ENCODE measurements around the gene MYBL2. TPM values are rescaled to one million over a fixed set of nuclear protein-coding genes. Genes with fewer than 3 reads are reported as not detected.
A peak's percentile ranks its signal among the peaks of the same experiment; 100 is the strongest.
"Not testable (repeated sequence)": the region's sequence is repeated elsewhere in the genome, so short reads cannot be mapped to it uniquely, and the experiment has no call there.

The MYBL2 gene
- 0.44 TPM for total RNA-seq
- long read RNA-seq, partial matches to known transcripts, result 0 of 1 reads
- long read RNA-seq, other reads (novel, unspliced or antisense), result 0 of 1 reads

DNA sequence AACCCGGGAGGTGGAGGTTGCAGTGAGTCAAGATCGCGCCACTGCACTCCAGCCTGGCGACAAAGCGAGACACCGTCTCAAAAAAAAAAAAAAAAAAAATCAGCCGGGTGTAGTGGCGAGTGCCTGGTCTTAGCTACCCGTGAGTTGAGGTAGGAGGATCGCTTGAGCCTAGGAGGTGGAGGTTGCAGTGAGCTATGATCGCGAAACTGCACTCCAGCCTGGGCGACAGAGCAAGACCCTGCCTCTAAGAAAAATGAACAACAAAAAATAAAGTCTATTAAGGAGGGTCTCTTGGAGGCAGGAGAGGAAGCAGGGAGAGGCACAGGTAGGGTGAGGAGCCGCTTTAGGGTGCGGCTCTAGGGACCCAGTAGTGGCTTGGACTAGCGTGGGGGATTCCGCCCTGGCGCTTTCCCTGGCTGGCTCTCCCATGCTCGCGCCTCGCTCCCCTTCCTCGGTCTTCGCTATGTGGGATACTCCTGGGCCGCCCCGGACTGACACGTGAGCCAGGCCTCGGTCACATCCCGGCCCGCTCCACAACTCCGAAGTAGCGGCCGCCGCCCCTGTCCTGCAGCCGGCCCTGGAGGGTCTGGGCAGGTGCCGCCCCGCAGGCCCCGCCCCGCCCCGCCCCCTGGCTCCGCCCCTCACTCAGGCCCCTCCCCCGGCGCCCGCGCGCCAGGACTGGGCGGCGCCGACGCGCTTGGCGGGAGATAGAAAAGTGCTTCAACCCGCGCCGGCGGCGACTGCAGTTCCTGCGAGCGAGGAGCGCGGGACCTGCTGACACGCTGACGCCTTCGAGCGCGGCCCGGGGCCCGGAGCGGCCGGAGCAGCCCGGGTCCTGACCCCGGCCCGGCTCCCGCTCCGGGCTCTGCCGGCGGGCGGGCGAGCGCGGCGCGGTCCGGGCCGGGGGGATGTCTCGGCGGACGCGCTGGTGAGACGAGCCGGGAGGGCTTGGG, at the start of gene MYBL2:
MYBL2 (plus strand) TSS at position 739 of the 953 bp plus-strand sequence; CDS start at position 909, 170 bp downstream.
- Histone ChIP-seq H3K27ac (replicated peaks) (no peak within 1 kb of the TSS), H3K4me3 (peak within 1 kb of the TSS; percentile 47), H3K27me3 (ENCODE audit: low read depth) (peaks cover 90% of the 10 kb centered on the region), H3K4me1 (peaks cover 16% of the 10 kb centered on the region), H3K36me3 (no peaks in the 10 kb centered on the region), H3K9me3 (replicated peaks) (no peaks in the 10 kb centered on the region)
- DNase-seq, result peak; percentile 28
- intact Hi-C loops (cut with micrococcal nuclease), result no loop called here
- TF ChIP-seq, protein P1, sequence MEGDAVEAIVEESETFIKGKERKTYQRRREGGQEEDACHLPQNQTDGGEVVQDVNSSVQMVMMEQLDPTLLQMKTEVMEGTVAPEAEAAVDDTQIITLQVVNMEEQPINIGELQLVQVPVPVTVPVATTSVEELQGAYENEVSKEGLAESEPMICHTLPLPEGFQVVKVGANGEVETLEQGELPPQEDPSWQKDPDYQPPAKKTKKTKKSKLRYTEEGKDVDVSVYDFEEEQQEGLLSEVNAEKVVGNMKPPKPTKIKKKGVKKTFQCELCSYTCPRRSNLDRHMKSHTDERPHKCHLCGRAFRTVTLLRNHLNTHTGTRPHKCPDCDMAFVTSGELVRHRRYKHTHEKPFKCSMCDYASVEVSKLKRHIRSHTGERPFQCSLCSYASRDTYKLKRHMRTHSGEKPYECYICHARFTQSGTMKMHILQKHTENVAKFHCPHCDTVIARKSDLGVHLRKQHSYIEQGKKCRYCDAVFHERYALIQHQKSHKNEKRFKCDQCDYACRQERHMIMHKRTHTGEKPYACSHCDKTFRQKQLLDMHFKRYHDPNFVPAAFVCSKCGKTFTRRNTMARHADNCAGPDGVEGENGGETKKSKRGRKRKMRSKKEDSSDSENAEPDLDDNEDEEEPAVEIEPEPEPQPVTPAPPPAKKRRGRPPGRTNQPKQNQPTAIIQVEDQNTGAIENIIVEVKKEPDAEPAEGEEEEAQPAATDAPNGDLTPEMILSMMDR (IDR thresholded peaks at IDR 0.05; ENCODE audit: borderline replicate concordance), result no peak

DNA sequence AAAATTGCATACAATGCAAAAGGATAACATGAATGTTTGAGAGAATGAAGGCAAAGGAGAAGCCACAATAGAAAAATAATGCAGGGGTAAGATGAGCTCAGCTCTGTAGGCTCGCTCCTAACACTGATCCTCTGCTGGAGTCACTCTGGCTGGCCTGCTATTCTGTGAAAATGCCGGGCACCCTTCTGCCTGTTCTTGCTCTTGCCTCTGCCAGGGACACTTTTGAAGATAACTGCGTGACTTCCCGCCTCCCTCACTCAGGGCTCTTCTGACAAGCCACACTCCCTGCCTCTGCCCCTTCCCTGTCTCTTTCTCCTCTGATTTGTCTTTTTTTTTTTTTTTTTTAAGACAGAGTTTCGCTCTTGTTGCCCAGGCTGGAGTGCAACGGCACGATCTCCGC, 35.3 kb upstream of the MYBL2 start:
- Histone ChIP-seq H3K36me3 (peaks cover 89% of the 10 kb centered on the region), H3K4me3 (no peak overlapping the region), H3K9me3 (replicated peaks) (no peaks in the 10 kb centered on the region), H3K4me1 (no peaks in the 10 kb centered on the region), H3K27me3 (ENCODE audit: low read depth) (no peaks in the 10 kb centered on the region), H3K27ac (replicated peaks) (no peak overlapping the region)
- TF ChIP-seq, protein P1 (IDR thresholded peaks at IDR 0.05; ENCODE audit: borderline replicate concordance), result no peak
- no peak for DNase-seq
- intact Hi-C loops (cut with micrococcal nuclease), result no loop called here

DNA sequence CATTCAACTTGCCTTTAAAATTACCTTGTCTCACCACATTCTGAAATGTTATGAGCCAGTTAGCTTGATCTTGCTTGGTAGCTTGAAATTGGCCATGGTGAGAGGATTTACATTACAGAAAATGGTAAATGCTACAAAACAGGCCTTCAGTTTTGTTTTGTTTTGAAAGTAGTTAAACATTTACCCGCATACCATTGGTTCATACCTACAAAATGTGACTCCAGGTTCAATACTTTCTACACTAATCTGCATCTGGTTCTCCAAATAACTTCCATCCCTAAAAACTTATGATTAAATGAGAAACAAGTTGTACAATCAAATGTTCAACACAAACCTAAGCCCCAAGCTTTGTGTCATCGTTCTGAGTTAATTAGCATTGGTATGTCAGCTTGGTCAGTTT, 30.5 kb upstream of the MYBL2 start:
- H3K9me3 ChIP-seq (replicated peaks), result no peaks in the 10 kb centered on the region
- no peak overlapping the region for H3K4me3 ChIP-seq
- H3K27ac ChIP-seq (replicated peaks), result no peak overlapping the region
- H3K4me1 ChIP-seq, result no peaks in the 10 kb centered on the region
- H3K36me3 ChIP-seq, result peaks cover 95% of the 10 kb centered on the region
- intact Hi-C loops (cut with micrococcal nuclease), result no loop called here
- no peaks in the 10 kb centered on the region for H3K27me3 ChIP-seq (ENCODE audit: low read depth)
- TF ChIP-seq, protein P1 (IDR thresholded peaks at IDR 0.05; ENCODE audit: borderline replicate concordance), result no peak
- no peak for DNase-seq

DNA sequence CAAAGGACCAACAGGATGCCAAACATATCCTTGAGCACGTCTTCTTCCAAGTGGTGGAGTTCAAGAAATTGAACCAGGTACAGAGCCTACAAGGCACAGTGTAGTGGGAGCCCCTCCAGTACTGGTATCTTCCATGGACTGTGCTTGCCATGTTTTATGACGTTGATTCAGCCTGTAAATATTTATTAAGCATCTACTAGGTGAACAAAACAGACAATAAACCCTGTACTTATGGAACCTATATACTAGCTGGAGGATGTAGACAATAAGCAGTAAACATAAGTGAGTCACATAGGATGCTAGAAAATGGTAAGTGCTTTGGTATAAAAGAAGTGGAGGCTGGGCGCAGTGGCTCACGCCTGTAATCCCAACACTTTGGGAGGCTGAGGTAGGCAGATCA, 24.4 kb upstream of the MYBL2 start:
- TF ChIP-seq, protein P1 (IDR thresholded peaks at IDR 0.05; ENCODE audit: borderline replicate concordance), result no peak

DNA sequence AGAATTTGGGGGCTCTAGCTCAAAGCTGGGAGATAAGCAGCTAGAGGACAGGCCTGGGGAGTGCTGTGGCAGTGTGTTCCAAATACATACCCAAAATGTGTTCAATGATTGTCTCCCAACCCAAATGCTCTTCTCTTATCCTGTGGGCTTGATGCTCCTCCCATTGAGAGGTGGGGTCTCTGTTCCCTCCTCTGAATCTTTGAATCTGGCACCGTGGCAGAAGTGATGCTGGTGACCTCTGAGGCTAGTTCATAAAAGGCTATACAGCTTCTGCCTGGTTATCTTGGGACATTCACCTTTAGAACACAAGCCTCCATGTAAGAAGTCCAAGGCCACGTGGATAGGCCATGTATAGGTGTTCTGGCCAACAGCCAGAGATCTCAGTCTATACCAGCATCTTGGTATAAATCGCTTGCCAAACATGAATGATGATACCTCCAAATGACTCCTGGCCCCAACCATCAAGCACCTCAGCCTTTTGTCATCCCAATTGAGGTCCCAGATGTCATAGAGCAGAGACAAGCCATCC, 15.9 kb upstream of the MYBL2 start:
- Histone ChIP-seq H3K4me1 (no peaks in the 10 kb centered on the region), H3K27ac (replicated peaks) (no peak overlapping the region), H3K27me3 (ENCODE audit: low read depth) (no peaks in the 10 kb centered on the region), H3K36me3 (peaks cover 18% of the 10 kb centered on the region), H3K9me3 (replicated peaks) (no peaks in the 10 kb centered on the region), H3K4me3 (no peak overlapping the region)
- intact Hi-C loops (cut with micrococcal nuclease), result no loop called here
- TF ChIP-seq, protein P1 (IDR thresholded peaks at IDR 0.05; ENCODE audit: borderline replicate concordance), result no peak
- DNase-seq, result no peak

More for the DNA sequence above, 24.4 kb upstream of the MYBL2 start:
- Histone ChIP-seq H3K27me3 (ENCODE audit: low read depth) (no peaks in the 10 kb centered on the region), H3K4me3 (no peak overlapping the region), H3K36me3 (peaks cover 68% of the 10 kb centered on the region), H3K27ac (replicated peaks) (no peak overlapping the region), H3K9me3 (replicated peaks) (no peaks in the 10 kb centered on the region), H3K4me1 (no peaks in the 10 kb centered on the region)
- DNase-seq, result no peak
- intact Hi-C loops (cut with micrococcal nuclease), result no loop called here

DNA sequence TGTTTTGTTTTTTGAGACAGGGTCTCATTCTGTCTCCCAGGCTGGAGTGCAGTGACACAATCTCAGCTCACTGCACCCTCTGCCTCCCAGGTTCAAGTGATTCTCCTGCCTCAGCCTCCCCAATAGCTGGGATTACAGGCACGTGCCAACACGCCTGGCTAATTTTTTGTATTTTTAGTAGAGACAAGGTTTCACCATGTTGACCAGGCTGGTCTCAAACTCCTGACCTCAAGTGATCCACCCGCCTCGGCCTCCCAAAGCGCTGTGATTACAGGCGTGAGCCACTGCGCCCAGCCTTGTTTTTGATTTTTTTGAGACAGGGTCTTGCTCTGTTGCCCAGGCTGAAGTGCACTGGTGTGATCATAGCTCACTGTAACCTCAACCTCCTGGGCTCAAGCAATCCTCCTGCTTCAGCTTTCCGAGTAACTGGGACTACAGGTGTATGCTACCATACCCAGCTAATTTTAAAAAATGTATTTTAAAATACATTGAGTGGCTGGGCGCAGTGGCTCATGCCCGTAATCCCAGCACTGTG, 15.2 kb upstream of the MYBL2 start:
- intact Hi-C loops (cut with micrococcal nuclease); DNase-seq; H3K4me3 ChIP-seq; H3K27ac ChIP-seq (replicated peaks); H3K9me3 ChIP-seq (replicated peaks); H3K27me3 ChIP-seq (ENCODE audit: low read depth); H3K4me1 ChIP-seq: not testable (repeated sequence)
- H3K36me3 ChIP-seq, result peaks cover 11% of the 10 kb centered on the region

Data from left ventricle myocardium inferior (tissue), 1 donor.